GM13977 (cell line): ENCODE results near the gene H1-8.

Experiments
- DNase-seq: peaks from one replicate; pipeline ENCODE4 v3.0.0; 2012; ENCODE audit warnings: low spot score
- in situ Hi-C: fragments of 300-500 bp; cut with MboI; formaldehyde crosslinking; loops from one replicate; pipeline ENCODE4 v1.12.0; 2022; ENCODE audit warnings: low sequenced_read_pairs, low pct_unique_long_range_greater_than_20kb, mixed read lengths, inconsistent platforms; ENCODE audit not compliant: unreplicated experiment
- TF ChIP-seq, protein P1 (sequence below): IDR thresholded peaks from 2 replicates; pipeline ENCODE4 v1.5.1; 2012; ENCODE audit warnings: mild to moderate bottlenecking, control low read depth; ENCODE audit not compliant: insufficient read depth; ENCODE audit errors: extremely low read depth, missing control alignments

The H1-8 gene

DNA sequence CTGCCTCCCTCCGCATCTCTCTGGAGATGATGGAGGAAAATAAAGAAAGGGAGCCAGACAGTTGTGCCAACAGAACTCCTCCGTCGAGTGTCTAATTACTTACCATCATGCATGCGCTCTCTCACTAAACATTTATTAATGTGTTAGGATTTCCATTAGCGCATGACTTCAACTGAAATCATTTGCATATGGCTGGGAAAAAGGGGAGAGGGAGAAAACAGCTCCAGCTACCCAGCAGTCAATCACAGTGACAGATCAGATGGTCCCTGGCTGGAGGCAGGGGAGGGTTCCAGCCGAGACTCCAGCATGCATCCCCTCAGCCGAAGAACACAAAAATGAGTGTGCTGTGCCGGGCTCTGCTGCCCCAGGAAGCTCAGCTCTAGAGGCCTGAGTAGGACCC is 21.4 kb upstream of the H1-8 start:
- TF ChIP-seq, protein P1, sequence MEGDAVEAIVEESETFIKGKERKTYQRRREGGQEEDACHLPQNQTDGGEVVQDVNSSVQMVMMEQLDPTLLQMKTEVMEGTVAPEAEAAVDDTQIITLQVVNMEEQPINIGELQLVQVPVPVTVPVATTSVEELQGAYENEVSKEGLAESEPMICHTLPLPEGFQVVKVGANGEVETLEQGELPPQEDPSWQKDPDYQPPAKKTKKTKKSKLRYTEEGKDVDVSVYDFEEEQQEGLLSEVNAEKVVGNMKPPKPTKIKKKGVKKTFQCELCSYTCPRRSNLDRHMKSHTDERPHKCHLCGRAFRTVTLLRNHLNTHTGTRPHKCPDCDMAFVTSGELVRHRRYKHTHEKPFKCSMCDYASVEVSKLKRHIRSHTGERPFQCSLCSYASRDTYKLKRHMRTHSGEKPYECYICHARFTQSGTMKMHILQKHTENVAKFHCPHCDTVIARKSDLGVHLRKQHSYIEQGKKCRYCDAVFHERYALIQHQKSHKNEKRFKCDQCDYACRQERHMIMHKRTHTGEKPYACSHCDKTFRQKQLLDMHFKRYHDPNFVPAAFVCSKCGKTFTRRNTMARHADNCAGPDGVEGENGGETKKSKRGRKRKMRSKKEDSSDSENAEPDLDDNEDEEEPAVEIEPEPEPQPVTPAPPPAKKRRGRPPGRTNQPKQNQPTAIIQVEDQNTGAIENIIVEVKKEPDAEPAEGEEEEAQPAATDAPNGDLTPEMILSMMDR = no peak
- no peak for DNase-seq
- in situ Hi-C loops = no loop called here

- TF ChIP-seq, protein P1 = no peak
- DNase-seq = no peak
- in situ Hi-C loops = no loop called here
Observed at GRCh38 chr3:129522953-129523352, 20.0 kb upstream of the H1-8 start.

DNA sequence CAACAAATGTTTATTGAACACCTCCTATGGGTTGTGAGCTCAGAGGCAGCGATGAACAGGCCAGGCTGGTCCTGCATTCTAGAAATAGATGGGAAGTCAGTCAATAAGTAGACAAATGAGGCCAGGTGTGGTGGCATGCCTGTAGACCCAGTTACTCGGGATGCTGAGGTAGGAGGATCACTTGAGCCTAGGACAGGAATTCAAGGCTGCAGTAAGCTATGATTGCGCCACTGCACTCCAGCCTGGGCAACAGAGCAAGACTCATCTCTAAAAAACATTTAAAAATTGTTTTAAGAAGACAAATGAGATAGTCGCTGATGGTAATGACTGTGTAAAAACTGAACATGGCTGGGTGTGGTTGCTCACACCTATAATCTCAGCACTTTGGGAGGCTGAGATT is 18.9 kb upstream of the H1-8 start:
- DNase-seq = no peak
- in situ Hi-C loops = no loop called here
- TF ChIP-seq, protein P1 = no peak

- no peak for DNase-seq
- in situ Hi-C loops = no loop called here
- TF ChIP-seq, protein P1 = no peak
Observed at GRCh38 chr3:129525341-129525968, 17.5 kb upstream of the H1-8 start.

DNA sequence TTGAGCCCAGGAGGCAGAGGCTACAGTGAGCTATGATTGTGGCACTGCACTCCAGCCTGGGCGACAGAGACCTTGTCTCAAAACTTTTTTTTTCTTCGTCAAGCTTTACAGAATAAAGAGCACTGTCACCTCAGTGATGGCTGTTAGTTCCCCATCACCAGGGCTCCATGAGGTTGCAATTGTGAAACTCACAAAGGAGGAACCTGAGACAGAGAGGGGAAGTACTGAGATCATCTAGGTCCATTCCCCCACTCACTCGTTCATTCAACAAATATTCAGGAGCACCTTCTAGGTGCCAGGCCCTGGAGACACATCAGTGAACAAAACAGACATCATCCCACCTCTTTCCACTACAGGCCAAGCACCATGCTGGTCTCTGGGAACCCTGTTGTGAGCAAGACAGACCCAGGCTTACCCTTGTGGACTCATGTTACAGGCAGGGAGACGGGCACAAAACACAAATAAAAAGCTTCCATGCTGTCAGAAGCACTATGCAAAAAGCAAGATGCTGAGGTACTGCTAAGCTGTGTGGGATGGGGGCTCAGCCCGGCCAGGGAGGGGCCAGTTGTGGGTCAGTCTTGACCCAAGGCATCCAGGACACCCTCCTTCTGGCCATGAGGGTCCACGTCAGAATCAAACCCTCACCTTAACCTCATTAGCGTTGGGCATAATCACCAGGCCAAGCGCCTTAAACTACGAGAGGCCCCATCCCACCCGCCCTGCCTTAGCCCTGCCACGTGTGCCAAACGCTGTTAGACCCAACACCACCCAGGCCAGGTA is 16.7 kb upstream of the H1-8 start:
- in situ Hi-C loops = no loop called here
- DNase-seq = peak; percentile 85
- TF ChIP-seq, protein P1 = no peak

GRCh38 chr3:129527262-129527661 is 15.7 kb upstream of the H1-8 start:
- in situ Hi-C loops = no loop called here

More at GRCh38 chr3:129527262-129527661, 15.7 kb upstream of the H1-8 start:
- TF ChIP-seq, protein P1 = no peak
- no peak for DNase-seq
